Measurements from ENCODE around the gene DIMT1. TPM values are rescaled to one million over a fixed set of nuclear protein-coding genes. Genes with fewer than 3 reads are reported as not detected.

The DIMT1 gene
- 21.9 to 22.5 TPM (median 22.0 TPM) in 3 replicates for total RNA-seq

DNA sequence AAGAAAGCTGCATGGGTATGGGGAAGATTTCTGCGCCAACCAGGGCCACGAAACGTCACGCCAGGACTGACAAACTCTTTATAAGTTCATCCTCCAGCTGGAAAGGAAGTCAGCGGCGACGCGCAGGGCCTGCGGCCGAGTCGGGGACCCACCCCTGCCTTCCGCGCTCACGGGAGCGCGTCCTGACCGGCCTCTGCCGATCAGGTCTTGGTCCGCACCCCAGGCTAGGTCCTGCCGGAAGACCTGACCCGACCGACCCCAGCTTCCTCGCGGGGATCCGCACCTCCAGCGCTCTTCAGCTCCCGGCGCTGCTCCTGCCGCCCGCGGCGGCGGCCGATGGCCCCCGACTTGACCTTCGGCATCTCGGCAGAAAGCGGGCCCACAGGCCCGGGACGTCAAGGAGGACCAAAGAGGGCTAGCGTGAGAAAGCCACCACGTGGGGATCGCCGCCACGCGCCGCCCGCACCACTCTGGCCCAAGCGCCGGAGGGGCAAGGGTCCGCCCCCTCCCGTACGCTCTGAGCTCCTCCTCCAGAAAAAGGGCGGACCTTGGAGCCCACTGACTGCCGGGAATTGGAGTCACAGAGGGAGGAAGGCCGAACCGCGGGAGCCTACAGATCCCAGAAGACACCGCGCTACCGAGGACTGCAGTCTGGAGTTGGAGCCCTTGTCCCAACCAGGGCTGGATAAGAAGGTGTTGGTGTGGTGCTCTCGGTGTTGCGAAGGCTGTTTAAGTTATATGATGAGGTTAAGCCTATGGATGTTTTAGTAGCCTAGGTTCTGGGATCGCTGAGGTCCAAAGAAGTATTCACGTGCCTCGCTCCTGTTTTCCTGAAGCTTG lies at the start of gene DIMT1:
Gene DIMT1, minus strand, starts transcription at position 495 of the 840 bp plus-strand sequence. Its CDS starts 133 bp downstream, at position 362.
- peaks cover 19% of the 10 kb centered on the region for H3K4me1 Mint-ChIP-seq
- no peaks in the 10 kb centered on the region for H3K27me3 Mint-ChIP-seq (ENCODE audit: low read depth)
- peaks cover 10% of the 10 kb centered on the region for H3K36me3 Mint-ChIP-seq
- TF ChIP-seq CTCF (IDR thresholded peaks at IDR 0.05; ENCODE audit: unreplicated experiment) = no peak
- DNase-seq (ENCODE audit: low spot score in 2 of 2, unreplicated experiment in 2 of 2) = peak; percentile 78 to 89
- H3K27ac Mint-ChIP-seq = peak within 1 kb of the TSS; percentile 100
- H3K9me3 Mint-ChIP-seq = no peaks in the 10 kb centered on the region
- peak within 1 kb of the TSS; percentile 97 for H3K4me3 Mint-ChIP-seq

- Mint-ChIP-seq H3K36me3 (peaks cover 18% of the 10 kb centered on the region), H3K27ac (no peak overlapping the region), H3K27me3 (ENCODE audit: low read depth) (no peaks in the 10 kb centered on the region), H3K4me1 (no peaks in the 10 kb centered on the region), H3K4me3 (no peak overlapping the region), H3K9me3 (no peaks in the 10 kb centered on the region)
- no peak for DNase-seq (ENCODE audit: low spot score in 2 of 2, unreplicated experiment in 2 of 2)
- no peak for TF ChIP-seq CTCF (IDR thresholded peaks at IDR 0.05; ENCODE audit: unreplicated experiment)
These were observed 46.6 kb upstream of the DIMT1 start for GRCh38 chr5:62450259-62450658.

DNA sequence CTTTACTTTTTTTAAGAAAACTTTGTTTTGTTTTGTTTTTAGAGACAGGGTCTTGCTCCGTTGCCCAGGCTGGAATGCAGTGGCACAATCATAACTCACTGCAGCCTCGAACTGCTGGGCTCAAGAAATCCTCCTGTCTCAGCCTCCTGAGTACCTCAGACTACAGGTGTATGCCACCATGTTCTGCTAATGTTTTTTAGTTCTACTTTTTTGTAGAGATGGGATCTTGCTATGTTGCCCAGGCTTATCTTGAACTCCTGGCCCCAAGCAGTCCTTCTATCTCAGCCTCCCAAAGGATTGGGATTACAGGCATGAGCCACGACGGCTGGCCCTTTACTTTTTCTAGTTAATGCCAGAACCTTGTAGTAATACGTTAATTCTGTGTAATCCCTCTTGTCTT lies 44.8 kb upstream of the DIMT1 start:
- Mint-ChIP-seq H3K4me3 (no peak overlapping the region), H3K9me3 (no peaks in the 10 kb centered on the region), H3K36me3 (peaks cover 18% of the 10 kb centered on the region), H3K27ac (no peak overlapping the region), H3K4me1 (no peaks in the 10 kb centered on the region), H3K27me3 (ENCODE audit: low read depth) (no peaks in the 10 kb centered on the region)
- TF ChIP-seq CTCF (IDR thresholded peaks at IDR 0.05; ENCODE audit: unreplicated experiment) = no peak
- DNase-seq (ENCODE audit: low spot score in 2 of 2, unreplicated experiment in 2 of 2) = no peak

GRCh38 chr5:62432621-62433064 lies 28.9 kb upstream of the DIMT1 start:
- Mint-ChIP-seq H3K36me3 (no peaks in the 10 kb centered on the region), H3K27me3 (ENCODE audit: low read depth) (no peaks in the 10 kb centered on the region), H3K27ac (peak overlapping the region; percentile 18), H3K9me3 (no peaks in the 10 kb centered on the region), H3K4me1 (peaks cover 6% of the 10 kb centered on the region), H3K4me3 (no peak overlapping the region)
- TF ChIP-seq CTCF (IDR thresholded peaks at IDR 0.05; ENCODE audit: unreplicated experiment) = no peak
- DNase-seq (ENCODE audit: low spot score in 2 of 2, unreplicated experiment in 2 of 2) = no peak

GRCh38 chr5:62431735-62432620 lies 28.3 kb upstream of the DIMT1 start:
- peak overlapping the region; percentile 24 for H3K27ac Mint-ChIP-seq
- TF ChIP-seq CTCF (IDR thresholded peaks at IDR 0.05; ENCODE audit: unreplicated experiment) = no peak

More at GRCh38 chr5:62431735-62432620, 28.3 kb upstream of the DIMT1 start:
- DNase-seq (ENCODE audit: low spot score in 2 of 2, unreplicated experiment in 2 of 2) = no peak
- H3K36me3 Mint-ChIP-seq = no peaks in the 10 kb centered on the region
- H3K9me3 Mint-ChIP-seq = no peaks in the 10 kb centered on the region
- peaks cover 6% of the 10 kb centered on the region for H3K4me1 Mint-ChIP-seq
- H3K4me3 Mint-ChIP-seq = no peak overlapping the region
- H3K27me3 Mint-ChIP-seq (ENCODE audit: low read depth) = no peaks in the 10 kb centered on the region
